ENCODE measurements around the gene LTA.

DNA sequence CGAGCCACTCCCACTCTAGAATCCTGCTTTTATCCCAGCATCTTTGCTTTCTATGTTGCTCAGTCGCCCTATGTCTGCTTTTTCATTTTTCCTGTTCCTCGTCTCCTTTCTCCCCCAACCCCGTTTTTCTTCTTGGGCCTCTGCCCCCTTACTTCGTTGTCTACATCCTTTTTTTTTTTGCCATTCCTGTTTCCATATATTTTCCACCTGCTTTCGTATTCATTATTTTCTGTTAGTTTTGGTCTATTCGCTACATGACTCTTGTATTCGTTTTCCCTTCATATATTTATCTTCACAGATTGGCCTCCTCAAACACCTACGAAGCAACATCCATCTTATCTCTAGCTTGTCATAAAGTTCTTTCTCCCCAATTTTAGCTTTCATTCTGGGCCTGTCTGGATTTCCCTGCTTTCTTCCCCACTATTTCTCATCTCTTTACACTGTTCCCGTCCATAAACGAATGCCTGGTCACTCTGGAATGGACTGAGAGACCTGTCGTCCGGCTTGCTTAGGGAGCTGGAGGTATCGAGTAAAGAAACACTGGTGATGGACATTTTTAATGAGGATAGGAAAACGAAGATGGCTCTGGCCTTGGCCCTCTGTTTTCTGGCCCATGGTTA is 49.3 kb downstream of the LTA start:
- TF ChIP-seq EZH2 (IDR thresholded peaks at IDR 0.05; ENCODE audit: insufficient read depth, poor library complexity, severe bottlenecking) = no peak
- no peak for TF ChIP-seq EZH2phosphoT487 (IDR thresholded peaks at IDR 0.05; ENCODE audit: insufficient read depth, low read depth)

All from GM23248 (cell line).